EH (cell line): ENCODE results near the gene GFER.

ENCODE experiments used
- DNase-seq: peaks from one replicate; pipeline ENCODE4 v3.0.0-alpha.2; 2015; ENCODE audit warnings: low read depth

GFER gene

GRCh38 chr16:1990351-1991134 lies 6.5 kb downstream of the GFER start:
- DNase-seq = no peak

GRCh38 chr16:1991135-1991551 lies 7.2 kb downstream of the GFER start:
- no peak for DNase-seq

- DNase-seq = no peak
Measured at GRCh38 chr16:1991588-1991947, 7.6 kb downstream of the GFER start.

- peak; percentile 88 for DNase-seq
Measured at GRCh38 chr16:1991948-1992703, 8.1 kb downstream of the GFER start.

- no peak for DNase-seq
Measured at GRCh38 chr16:1992704-1993317, 8.8 kb downstream of the GFER start.

- DNase-seq = peak; percentile 40
Measured at GRCh38 chr16:1993731-1994131, 9.7 kb downstream of the GFER start.

GRCh38 chr16:1997494-1998359 lies 13.7 kb downstream of the GFER start:
- peak; percentile 60 for DNase-seq

- no peak for DNase-seq
Measured at GRCh38 chr16:1998360-1998835, 14.4 kb downstream of the GFER start.

- no peak for DNase-seq
Measured at GRCh38 chr16:1998852-1999801, 15.1 kb downstream of the GFER start.

GRCh38 chr16:1999866-2000514 lies 16.0 kb downstream of the GFER start:
- DNase-seq = no peak

GRCh38 chr16:2001035-2001434 lies 17.0 kb downstream of the GFER start:
- no peak for DNase-seq

- no peak for DNase-seq
Measured at GRCh38 chr16:2001456-2002355, 17.7 kb downstream of the GFER start.

- DNase-seq = no peak
Measured at GRCh38 chr16:2002406-2003230, 18.6 kb downstream of the GFER start.

- no peak for DNase-seq
Measured at GRCh38 chr16:2003231-2003826, 19.3 kb downstream of the GFER start.

- DNase-seq = peak; percentile 80
Measured at GRCh38 chr16:2003827-2004641, 20.0 kb downstream of the GFER start.

- DNase-seq = no peak
Measured at GRCh38 chr16:2004795-2005517, 21.0 kb downstream of the GFER start.
